GM12892 (cell line): Measurements from ENCODE around the gene NRCAM.

ENCODE experiments used
- POLR2A ChIP-seq: IDR thresholded peaks from 2 replicates; pipeline ENCODE4 v1.6.1; 2011; ENCODE audit warnings: low read depth, low read length, control low read depth
- POLR2AphosphoS5 ChIP-seq: IDR thresholded peaks from 2 replicates; pipeline ENCODE4 v1.6.1; 2011; ENCODE audit warnings: low read depth, low read length, control low read depth

- TF ChIP-seq POLR2A (no peak), POLR2AphosphoS5 (no peak)
These were observed 327.7 kb downstream of the NRCAM start for GRCh38 chr7:108128514-108128913.
